ENCODE measurements around the gene MCC. TPM values are rescaled to one million over a fixed set of nuclear protein-coding genes. Genes with fewer than 3 reads are reported as not detected.

The MCC gene
- total and polyA plus RNA-seq, 2 donors (not counting 1 experiment from before 2014, with no cell fraction given), result 0.09 to 0.32 TPM

DNA sequence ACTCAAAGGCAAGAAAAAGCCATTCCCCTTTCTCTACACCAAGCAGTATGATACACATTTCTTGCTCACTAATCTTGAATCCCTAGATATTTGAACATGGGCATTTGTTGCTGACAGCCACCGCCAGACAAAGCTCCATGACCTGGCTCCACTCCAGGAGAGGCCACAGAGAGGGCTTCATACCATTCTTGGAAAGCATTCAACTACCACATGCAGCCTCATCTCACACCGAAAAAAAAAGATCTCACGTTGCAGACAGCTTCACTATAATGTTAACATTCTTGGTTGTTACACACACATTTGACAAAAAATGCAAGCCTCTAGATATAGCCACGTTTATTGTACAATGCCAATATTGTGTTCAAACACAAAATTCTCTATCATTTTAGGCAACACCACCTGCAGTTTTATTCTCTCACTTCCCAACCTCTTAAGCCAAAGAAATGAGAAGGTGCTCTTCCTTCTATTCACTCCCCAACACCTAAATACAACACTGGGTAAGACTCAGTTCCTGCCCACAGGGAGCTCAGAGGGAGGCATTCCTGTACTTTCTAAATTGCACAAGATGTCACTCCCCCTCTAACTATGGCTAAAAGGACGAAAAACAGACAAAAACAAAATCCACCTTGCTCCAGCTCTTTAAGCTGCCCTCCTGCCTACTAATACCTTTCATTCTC lies 275.9 kb downstream of the MCC start:
- no peak overlapping the region for H3K4me3 ChIP-seq (ENCODE audit: control extremely low read depth in 1 of 5, extremely low read depth in 1 of 5, insufficient read depth in 1 of 5, low read depth in 2 of 5, low read length in 4 of 5)
- no peak overlapping the region for H3K9ac ChIP-seq (ENCODE audit: low read length)
- H3K36me3 ChIP-seq (replicated peaks in 1 of 2; ENCODE audit: control extremely low read depth in 1 of 2, control insufficient read depth in 1 of 2, extremely low read depth in 1 of 2, insufficient read depth in 2 of 2, low read length in 1 of 2), result no peaks in the 10 kb centered on the region
- CTCF ChIA-PET, result interaction anchor here (0.6 kb wide), 1 partner anchor 249 kb away, joined by 4 read pairs; no protein-coding TSS in a partner anchor
- H3K4me2 ChIP-seq (replicated peaks; ENCODE audit: low read depth, low read length, poor library complexity, severe bottlenecking), result no peak overlapping the region
- intact Hi-C loops (cut with micrococcal nuclease), result no loop called here
- peaks cover 0 to 3% (median 0%) of the 10 kb centered on the region in 4 experiments for H3K27me3 ChIP-seq (replicated peaks in 1 of 4; ENCODE audit: control extremely low read depth in 1 of 4, control insufficient read depth in 3 of 4, insufficient read depth in 4 of 4, low read length in 3 of 4)
- H3K27ac ChIP-seq (ENCODE audit: low read length in 2 of 2), result no peak overlapping the region
- no peaks in the 10 kb centered on the region for H3K4me1 Mint-ChIP-seq
- peaks cover 24% of the 10 kb centered on the region for H3K27me3 Mint-ChIP-seq
- no peak overlapping the region for H3K4me3 Mint-ChIP-seq
- no peaks in the 10 kb centered on the region for H3K9me3 Mint-ChIP-seq (ENCODE audit: insufficient read depth)
- H3K79me2 ChIP-seq (ENCODE audit: control insufficient read depth, insufficient read depth, low read length), result no peaks in the 10 kb centered on the region
- H2AFZ ChIP-seq (ENCODE audit: insufficient read depth, low read depth, low read length, poor library complexity, severe bottlenecking), result no peak overlapping the region
- 30% methylated on average over 5 of the region's 5 CpGs for WGBS (ENCODE audit: insufficient coverage)
- DNase-seq, result no peak
- no peak for ATAC-seq (ENCODE audit: low read depth)
- POLR2A ChIA-PET, result no interaction called here
- H4K20me1 ChIP-seq (ENCODE audit: control insufficient read depth, insufficient read depth, low read length, poor library complexity, severe bottlenecking), result no peaks in the 10 kb centered on the region
- no peak overlapping the region for H3K27ac Mint-ChIP-seq
- TF ChIP-seq, protein P1, sequence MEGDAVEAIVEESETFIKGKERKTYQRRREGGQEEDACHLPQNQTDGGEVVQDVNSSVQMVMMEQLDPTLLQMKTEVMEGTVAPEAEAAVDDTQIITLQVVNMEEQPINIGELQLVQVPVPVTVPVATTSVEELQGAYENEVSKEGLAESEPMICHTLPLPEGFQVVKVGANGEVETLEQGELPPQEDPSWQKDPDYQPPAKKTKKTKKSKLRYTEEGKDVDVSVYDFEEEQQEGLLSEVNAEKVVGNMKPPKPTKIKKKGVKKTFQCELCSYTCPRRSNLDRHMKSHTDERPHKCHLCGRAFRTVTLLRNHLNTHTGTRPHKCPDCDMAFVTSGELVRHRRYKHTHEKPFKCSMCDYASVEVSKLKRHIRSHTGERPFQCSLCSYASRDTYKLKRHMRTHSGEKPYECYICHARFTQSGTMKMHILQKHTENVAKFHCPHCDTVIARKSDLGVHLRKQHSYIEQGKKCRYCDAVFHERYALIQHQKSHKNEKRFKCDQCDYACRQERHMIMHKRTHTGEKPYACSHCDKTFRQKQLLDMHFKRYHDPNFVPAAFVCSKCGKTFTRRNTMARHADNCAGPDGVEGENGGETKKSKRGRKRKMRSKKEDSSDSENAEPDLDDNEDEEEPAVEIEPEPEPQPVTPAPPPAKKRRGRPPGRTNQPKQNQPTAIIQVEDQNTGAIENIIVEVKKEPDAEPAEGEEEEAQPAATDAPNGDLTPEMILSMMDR (IDR thresholded peaks at IDR 0.05), result no peak
- TF ChIP-seq EZH2 (IDR thresholded peaks at IDR 0.05; ENCODE audit: borderline replicate concordance, insufficient read depth, low read depth, low read length, poor library complexity, severe bottlenecking), result no peak
- H3K4me1 ChIP-seq (ENCODE audit: control insufficient read depth in 2 of 2, insufficient read depth in 2 of 2, low read length in 2 of 2), result no peaks in the 10 kb centered on the region
- H3K9me3 ChIP-seq (ENCODE audit: control extremely low read depth in 1 of 3, control insufficient read depth in 2 of 3, insufficient read depth in 1 of 3, low read length in 2 of 3), result no peaks in the 10 kb centered on the region

DNA sequence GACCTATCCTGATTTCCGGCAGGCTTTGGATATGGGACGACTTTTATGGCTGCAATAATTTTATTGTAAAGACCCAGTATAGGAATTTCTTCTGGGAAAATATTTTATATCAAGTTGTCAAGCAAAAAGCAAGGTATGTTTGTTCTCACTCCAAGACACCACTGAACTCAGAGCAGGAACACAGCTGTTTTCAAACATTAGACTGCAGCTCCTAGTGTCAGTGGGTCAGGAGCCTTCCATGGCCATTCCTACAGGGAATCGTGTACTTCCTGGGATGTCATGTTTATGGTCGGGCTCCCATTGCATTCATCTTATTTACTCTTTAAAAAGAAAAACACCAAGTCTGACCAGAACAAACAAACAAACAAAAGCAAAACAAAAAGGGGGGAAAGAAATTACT lies 278.8 kb downstream of the MCC start:
- CTCF ChIA-PET, result no interaction called here
- H3K27ac Mint-ChIP-seq, result no peak overlapping the region
- no CpG with 5 or more reads among the region's 4 CpGs for WGBS (ENCODE audit: insufficient coverage)
- DNase-seq, result no peak
- ATAC-seq (ENCODE audit: low read depth), result no peak
- Histone ChIP-seq H3K4me3 (ENCODE audit: control extremely low read depth in 1 of 5, extremely low read depth in 1 of 5, insufficient read depth in 1 of 5, low read depth in 2 of 5, low read length in 4 of 5) (no peak overlapping the region), H3K9ac (ENCODE audit: low read length) (no peak overlapping the region), H4K20me1 (ENCODE audit: control insufficient read depth, insufficient read depth, low read length, poor library complexity, severe bottlenecking) (no peaks in the 10 kb centered on the region), H2AFZ (ENCODE audit: insufficient read depth, low read depth, low read length, poor library complexity, severe bottlenecking) (no peak overlapping the region), H3K27me3 (replicated peaks in 1 of 4; ENCODE audit: control extremely low read depth in 1 of 4, control insufficient read depth in 3 of 4, insufficient read depth in 4 of 4, low read length in 3 of 4) (peaks cover 0 to 3% (median 0%) of the 10 kb centered on the region in 4 experiments), H3K79me2 (ENCODE audit: control insufficient read depth, insufficient read depth, low read length) (no peaks in the 10 kb centered on the region), H3K9me3 (ENCODE audit: control extremely low read depth in 1 of 3, control insufficient read depth in 2 of 3, insufficient read depth in 1 of 3, low read length in 2 of 3) (no peaks in the 10 kb centered on the region), H3K4me2 (replicated peaks; ENCODE audit: low read depth, low read length, poor library complexity, severe bottlenecking) (no peak overlapping the region), H3K4me1 (ENCODE audit: control insufficient read depth in 2 of 2, insufficient read depth in 2 of 2, low read length in 2 of 2) (no peaks in the 10 kb centered on the region), H3K27ac (ENCODE audit: low read length in 2 of 2) (no peak overlapping the region), H3K36me3 (replicated peaks in 1 of 2; ENCODE audit: control extremely low read depth in 1 of 2, control insufficient read depth in 1 of 2, extremely low read depth in 1 of 2, insufficient read depth in 2 of 2, low read length in 1 of 2) (no peaks in the 10 kb centered on the region)
- no peak for TF ChIP-seq EZH2 (IDR thresholded peaks at IDR 0.05; ENCODE audit: borderline replicate concordance, insufficient read depth, low read depth, low read length, poor library complexity, severe bottlenecking)
- TF ChIP-seq, protein P1 (IDR thresholded peaks at IDR 0.05), result no peak
- H3K4me1 Mint-ChIP-seq, result no peaks in the 10 kb centered on the region
- H3K4me3 Mint-ChIP-seq, result no peak overlapping the region
- peaks cover 17% of the 10 kb centered on the region for H3K27me3 Mint-ChIP-seq
- H3K9me3 Mint-ChIP-seq (ENCODE audit: insufficient read depth), result no peaks in the 10 kb centered on the region
- intact Hi-C loops (cut with micrococcal nuclease), result no loop called here
- POLR2A ChIA-PET, result no interaction called here

All from B cell (primary cell).